HG03469 (cell line): ENCODE measurements around the gene SERPINE3.

ENCODE experiments used
- ATAC-seq: cut with Tn5 transposase; IDR thresholded peaks from one replicate; pipeline ENCODE4 v1.9.1; 2021; ENCODE audit warnings: mild to moderate bottlenecking, moderate library complexity, moderate number of reproducible peaks; ENCODE audit not compliant: unreplicated experiment

SERPINE3 gene

DNA sequence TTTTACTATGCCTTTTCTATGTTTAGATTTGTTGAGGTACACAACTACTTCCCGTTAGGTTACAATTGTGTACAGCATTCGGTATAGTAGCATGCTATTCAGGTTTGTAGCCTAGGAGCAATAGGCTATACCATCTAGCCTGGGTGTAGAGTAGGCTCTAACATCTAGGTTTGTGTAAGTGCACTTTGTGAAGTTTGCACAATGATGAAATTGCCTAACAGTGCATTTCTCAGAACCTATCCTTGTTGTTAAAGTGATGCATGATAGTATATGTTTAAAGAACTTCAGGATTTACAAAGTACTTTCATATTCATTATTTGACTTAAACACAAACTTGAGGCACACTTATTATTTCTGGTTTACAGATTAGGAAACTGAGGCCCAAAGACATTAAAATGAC lies 11.5 kb upstream of the SERPINE3 start:
- no peak for ATAC-seq

DNA sequence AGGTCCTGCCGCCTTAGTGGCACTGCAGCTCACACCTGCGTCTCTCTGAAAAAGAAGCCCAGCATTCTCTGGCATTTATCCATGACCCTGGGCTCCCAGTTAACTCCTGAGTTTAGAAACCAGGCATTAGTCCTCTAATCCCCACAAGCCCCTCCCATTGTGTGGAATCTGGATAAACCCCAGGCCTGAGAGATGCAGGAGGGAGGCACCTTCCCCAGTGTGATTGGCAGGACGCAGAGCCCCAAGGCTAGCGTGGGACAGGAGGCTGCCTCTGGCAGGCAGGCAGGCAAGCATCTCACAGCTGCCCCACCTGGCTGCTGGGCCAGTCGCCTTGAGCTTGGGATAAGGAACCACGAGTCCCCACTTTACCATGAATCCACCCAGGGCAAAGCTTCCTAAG lies 11.0 kb upstream of the SERPINE3 start:
- ATAC-seq, result no peak

- no peak for ATAC-seq
These were observed 9.9 kb upstream of the SERPINE3 start for GRCh38 chr13:51329606-51330005.

DNA sequence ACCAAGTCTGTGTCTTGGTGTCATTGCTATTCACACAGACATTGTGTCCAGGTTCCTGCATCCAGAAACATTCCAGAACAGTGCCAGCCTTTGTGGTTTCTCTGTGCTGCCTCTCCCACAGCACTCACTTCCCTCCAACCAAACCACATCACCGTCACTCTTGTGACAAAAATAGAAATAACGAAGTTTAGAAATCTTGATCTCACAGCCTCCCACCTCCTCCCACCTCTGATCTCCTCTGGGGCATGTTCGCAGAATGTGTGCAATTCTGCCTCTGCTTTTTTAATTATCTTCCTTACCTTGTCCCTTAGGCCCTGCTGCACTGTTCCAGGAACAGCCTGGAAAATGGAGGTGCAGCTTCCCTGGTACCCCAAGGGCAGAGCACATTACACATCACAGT lies 8.7 kb upstream of the SERPINE3 start:
- no peak for ATAC-seq

- ATAC-seq, result no peak
These were observed 8.1 kb upstream of the SERPINE3 start for GRCh38 chr13:51331354-51331861.

GRCh38 chr13:51332566-51333361 lies 6.7 kb upstream of the SERPINE3 start:
- ATAC-seq, result no peak

- ATAC-seq, result no peak
These were observed 6.1 kb upstream of the SERPINE3 start for GRCh38 chr13:51333421-51333820.

DNA sequence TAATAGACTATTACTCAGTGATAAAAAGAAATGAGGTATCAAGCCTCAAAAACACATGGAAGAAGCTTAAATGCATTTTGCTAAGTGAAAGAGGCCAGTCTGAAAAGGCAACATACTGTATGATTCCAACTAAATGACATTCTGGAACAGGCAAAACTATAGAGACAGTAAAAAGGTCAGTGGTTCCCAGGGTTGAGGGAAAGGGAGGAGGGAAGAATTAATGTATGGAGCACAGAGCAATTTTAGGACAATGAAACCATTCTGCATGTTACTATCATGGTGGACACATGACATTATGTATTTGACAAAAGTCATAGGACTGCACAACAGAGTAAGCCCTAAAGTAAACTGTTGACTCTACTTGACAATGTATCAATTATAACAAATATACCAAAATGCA lies 5.7 kb upstream of the SERPINE3 start:
- ATAC-seq, result no peak

GRCh38 chr13:51336746-51337145 lies 2.7 kb upstream of the SERPINE3 start:
- ATAC-seq, result no peak

DNA sequence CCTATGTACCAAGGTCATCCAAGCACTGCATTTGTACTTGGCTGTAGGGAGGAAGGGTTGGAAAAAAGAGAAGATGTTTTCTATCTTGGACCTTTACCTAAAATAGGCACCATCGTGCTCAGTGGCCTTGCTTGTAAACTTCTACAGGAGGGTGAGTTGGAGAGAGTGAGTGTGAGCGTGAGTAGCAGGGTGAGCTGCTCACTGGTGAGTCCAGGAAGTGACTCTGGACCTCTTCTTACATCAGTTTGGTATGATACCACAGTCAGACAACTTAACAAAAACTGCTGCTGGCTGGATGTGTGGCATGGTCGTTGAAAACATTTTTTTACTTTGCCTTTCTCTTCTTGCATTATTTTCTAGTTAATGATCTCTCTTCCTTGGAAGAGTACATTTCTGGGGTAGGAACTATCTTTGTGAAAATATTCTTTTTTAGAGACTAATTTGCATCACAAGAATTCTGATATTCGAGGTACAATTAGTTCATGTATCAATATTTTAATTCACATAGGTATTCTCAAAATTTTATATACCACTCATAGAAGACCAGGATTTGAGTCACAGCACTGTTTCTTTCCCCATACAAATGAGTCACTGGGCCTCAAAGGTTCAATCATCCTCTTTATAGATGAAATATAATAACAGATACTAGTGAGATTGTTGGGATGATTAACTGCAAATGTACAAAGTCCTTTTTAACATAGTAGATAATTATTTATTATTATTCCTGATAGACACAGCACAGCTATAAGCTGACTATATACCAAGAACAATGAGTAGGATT lies 651 bp downstream of the SERPINE3 start:
- no peak for ATAC-seq

DNA sequence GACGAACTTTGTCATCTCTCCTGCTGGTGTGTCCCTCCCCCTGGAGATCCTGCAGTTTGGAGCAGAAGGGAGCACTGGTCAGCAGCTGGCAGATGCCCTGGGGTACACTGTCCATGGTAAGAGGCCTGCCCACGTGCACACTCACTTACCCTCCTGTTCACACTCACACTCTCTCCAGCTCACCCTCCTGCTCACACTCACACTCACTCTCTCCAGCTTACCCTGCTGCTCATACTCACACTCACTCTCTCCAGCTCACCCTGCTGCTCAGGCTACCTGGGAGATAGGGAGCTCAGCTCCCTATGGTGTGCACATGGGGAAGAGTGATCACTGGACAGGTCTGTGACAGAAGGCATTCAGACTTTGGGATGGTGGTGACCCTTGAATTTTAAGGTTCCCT lies 1.7 kb downstream of the SERPINE3 start:
- ATAC-seq, result no peak

- no peak for ATAC-seq
These were observed 2.3 kb downstream of the SERPINE3 start for GRCh38 chr13:51341791-51342190.

- no peak for ATAC-seq
These were observed 3.2 kb downstream of the SERPINE3 start for GRCh38 chr13:51342706-51343105.

DNA sequence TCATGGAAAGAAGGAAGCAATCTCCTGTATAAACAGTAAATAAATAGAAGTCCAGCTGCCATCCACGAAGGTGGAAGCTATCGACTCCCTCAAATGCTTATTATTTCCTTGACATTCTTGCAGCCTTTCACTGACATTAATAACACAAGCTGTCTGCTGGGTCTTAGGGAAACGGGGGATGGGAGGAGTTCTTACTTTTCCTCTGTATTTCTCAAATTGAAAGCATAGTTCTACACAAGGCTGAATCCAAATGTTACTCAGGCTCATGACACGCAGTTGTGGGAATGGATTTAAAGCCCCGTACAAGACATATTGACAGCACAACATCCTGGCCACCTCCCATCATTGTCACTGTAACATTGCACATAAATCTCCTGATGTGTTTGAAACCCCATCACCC lies 4.0 kb downstream of the SERPINE3 start:
- ATAC-seq, result no peak

DNA sequence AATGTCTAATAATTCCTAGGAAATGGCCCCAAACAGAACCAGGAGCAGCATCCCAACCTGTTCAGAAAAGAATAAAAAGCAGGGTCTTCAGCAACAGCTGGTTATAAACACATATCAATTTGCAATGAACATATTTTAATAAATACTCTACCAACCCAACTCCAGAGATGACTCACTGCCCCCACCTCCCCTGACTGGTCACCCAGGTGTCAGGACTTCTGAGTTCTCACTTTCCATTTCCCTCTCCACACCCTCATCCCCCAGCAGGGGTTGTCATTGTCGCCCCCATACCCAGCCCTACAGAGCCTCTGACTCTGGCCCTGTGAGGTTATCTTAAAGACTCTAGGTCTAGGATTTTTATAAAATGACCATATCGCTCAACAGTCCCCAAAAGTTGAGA lies 6.9 kb downstream of the SERPINE3 start:
- no peak for ATAC-seq

- no peak for ATAC-seq
These were observed 7.6 kb downstream of the SERPINE3 start for GRCh38 chr13:51347099-51347498.

DNA sequence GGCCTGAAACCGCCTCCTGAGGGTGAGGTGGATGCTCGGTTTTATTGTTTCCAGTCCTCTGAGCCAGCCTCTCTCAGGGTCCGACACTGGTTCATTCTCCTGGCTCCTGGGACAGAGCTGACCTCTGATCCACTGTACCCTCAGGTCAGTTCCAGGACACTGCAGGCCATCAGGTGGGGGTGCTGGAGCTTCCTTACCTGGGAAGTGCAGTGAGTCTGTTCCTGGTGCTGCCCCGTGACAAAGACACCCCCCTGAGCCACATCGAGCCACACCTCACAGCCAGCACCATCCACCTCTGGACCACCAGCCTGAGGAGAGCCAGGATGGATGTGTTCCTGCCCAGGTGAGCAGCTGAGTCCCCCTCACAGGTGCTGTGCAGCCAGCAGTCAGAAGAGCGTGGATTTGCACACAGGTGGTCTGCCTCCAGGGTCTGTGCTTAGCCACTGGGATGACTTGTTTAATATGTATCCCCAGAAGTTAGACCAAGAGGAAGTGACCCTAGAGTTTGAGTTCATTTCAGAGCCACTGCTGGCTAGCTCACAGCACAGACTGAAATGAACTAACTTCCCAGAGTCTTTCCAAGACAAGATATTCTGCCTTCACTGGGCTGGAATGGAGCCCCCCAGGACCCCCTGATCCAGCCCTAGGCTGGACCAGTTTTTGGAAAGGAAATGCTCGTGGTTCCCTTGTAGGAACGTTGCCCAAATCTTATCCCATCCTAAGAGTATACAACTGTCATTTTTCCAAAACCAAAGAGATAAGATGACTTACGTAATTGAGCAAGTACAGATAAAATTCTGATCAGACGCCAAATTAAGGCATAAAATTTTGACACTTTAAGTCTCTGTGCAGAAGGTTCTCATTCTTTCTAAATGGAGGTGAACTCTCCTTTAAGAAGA lies 8.8 kb downstream of the SERPINE3 start:
- no peak for ATAC-seq

DNA sequence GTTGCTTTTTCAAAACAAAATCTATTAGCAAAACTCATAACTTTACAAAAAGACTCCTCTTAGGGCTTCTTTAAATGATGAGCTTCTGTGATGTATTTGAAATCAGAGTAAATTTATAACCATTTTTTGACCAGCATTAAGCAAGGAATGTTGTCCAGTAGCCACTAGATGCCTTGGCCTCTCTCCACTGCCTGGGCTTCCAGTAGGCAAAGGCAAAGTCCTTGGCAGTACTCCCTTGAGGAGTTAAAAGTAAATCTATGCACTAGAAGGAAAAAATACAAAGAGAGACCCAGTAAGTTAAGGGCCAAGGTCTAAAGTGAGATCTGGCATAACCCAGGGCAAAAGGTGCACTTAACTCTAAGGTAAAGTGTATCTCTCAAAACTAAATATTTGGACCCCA lies 9.5 kb downstream of the SERPINE3 start:
- ATAC-seq, result no peak

GRCh38 chr13:51355217-51355616 lies 15.7 kb downstream of the SERPINE3 start:
- no peak for ATAC-seq

- no peak for ATAC-seq
These were observed 18.6 kb downstream of the SERPINE3 start for GRCh38 chr13:51357928-51358595.

DNA sequence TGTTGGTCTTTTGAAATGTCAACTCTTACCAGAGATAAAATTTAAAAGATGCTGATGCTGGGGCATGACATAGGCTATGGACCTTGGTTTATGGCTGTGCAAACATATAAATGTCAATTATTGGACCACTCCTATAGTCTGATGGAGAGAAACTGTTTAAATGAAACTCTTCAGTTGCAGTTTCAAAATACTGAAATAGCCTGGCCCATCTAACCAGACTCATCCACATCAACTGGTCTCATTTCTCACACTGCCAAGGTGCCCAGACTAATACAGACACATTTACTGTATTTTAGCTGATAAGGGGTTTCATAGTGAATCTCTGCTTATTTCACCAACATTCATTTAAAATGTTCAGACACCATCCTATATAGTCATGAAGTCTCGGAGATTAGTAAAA lies 19.9 kb downstream of the SERPINE3 start:
- no peak for ATAC-seq
